ENCODE results near the gene AS3MT.

- TF ChIP-seq GABPA (IDR thresholded peaks at IDR 0.05; ENCODE audit: low read depth) (no peak), USF1 (IDR thresholded peaks at IDR 0.05; ENCODE audit: borderline replicate concordance, extremely low read length, insufficient read depth, low read depth, low read length) (no peak), YY1 (IDR thresholded peaks at IDR 0.05; ENCODE audit: low read depth, low read length) (peak; percentile 57), ZBTB33 (IDR thresholded peaks at IDR 0.05) (no peak), CHD4 (IDR thresholded peaks at IDR 0.05) (no peak)
- TF ChIP-seq, protein P1, sequence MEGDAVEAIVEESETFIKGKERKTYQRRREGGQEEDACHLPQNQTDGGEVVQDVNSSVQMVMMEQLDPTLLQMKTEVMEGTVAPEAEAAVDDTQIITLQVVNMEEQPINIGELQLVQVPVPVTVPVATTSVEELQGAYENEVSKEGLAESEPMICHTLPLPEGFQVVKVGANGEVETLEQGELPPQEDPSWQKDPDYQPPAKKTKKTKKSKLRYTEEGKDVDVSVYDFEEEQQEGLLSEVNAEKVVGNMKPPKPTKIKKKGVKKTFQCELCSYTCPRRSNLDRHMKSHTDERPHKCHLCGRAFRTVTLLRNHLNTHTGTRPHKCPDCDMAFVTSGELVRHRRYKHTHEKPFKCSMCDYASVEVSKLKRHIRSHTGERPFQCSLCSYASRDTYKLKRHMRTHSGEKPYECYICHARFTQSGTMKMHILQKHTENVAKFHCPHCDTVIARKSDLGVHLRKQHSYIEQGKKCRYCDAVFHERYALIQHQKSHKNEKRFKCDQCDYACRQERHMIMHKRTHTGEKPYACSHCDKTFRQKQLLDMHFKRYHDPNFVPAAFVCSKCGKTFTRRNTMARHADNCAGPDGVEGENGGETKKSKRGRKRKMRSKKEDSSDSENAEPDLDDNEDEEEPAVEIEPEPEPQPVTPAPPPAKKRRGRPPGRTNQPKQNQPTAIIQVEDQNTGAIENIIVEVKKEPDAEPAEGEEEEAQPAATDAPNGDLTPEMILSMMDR (IDR thresholded peaks at IDR 0.05 in 2 of 3, conservative IDR thresholded peaks at IDR 0.05 in 1 of 3; ENCODE audit: control insufficient read depth in 2 of 3, extremely low read depth in 1 of 3, insufficient read depth in 1 of 3, low read depth in 3 of 3, low read length in 3 of 3), result peak; percentile 81 to 94 (median 89)
Observed at GRCh38 chr10:102835007-102835482, 34.2 kb upstream of the AS3MT start.
